ENCODE data around the gene JUN.
A peak's percentile ranks its signal among the peaks of the same experiment; 100 is the strongest.

JUN gene

DNA sequence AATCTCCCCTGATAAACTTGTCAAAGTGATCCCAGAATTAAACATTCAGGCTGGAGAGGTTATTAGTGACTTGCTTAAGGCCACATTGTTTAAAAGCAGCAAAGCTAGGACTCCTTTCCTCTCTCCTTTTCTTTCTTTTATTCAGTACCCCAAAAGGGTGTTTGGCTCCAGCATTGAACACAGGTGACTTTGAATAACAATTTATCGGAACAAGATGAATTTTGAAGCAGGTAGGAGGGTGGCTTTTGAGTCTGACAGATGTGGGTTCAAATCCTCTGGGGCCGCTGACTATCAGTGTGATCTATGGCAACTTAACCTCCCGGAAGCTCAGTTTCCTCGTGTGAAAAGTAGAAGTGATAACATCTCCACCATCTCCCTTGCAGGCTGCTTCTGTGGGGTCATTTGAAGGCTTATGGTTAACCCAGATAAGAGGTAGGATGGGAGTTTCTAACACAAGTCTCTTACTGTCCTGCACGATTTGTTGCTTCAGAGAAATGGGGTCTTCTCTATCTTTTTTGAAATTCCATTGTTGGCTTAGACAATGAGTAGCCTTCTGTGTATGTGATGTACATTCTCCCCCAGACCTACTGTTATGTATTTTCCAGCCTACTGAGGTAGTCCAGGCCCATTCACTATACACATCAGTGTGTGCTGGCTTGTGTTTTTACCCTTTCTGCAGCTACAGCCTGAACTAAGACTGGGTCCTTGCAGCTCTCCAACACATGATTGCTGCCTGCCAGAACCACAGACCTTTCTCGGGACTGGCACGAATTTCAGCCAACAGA is 29.0 kb downstream of the JUN start:
- FAIRE-seq = no peak

DNA sequence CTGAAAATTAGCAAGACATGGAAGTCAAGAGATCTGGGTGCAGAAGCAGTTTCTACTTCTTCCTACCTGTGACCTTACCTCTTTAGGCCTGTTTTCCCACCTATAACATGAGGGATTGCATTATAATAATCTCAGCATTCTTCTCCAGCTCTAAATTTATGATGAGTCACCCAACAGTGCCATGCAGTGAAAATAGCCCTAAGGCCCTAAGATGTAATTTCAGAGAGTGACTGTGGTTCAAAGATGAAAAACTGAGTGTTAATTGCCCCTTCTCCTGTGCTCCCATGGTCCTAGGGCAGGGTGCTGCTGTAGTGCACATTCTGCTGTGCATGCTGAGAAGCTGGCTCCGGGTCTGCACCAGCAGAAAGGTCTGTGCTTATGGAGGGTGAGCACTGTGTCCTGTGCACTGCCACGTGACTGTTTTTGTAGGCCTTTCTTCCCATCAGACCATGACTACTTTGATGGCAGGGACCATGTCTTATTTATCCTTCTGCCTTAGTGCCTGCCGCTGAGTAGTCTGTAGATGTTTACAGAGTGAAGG is 29.7 kb downstream of the JUN start:
- FAIRE-seq = no peak

DNA sequence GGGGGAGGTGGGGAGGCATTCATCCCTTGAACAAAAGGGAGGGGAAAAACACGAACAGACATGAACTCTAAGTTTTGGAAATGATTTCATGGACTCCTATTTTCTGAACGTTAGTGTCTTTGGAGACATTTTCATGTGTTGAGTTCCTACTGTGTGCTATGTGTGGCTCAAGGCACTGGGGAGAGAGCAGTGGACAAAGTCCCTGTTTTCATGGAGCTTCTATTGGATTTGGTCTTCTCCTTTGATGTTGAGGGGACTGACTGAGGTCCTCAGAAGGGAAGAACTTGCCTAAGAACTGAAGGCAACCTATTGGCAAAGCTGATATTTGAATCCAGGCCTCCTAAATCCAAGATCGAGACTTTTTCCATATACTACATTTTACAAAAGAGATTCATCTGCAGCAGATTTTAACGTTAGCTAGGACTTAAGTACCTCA is 30.4 kb downstream of the JUN start:
- no peak for FAIRE-seq

- FAIRE-seq = no peak
Observed at GRCh38 chr1:58749646-58750045, 34.2 kb downstream of the JUN start.

DNA sequence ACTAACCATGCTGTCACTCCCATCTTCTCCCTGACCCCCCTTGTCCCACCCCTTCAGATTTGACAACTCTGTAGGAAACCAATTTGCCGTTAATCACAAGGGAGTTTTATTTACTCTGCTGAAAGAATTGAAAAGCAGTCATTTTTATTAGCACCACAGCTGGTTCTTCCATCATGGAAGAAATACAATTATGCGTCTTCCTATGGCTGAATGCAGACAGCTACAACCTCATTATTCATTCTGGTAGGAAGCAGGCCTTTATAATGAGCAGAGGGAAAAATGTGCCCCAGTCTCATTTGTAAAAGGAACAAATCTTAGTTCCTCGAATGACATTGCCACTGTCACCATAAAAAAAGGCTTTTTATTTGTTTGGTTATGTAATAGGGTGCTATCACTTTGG is 35.2 kb downstream of the JUN start:
- FAIRE-seq = no peak

GRCh38 chr1:58746757-58747156 is 37.1 kb downstream of the JUN start:
- no peak for FAIRE-seq

GRCh38 chr1:58746182-58746581 is 37.7 kb downstream of the JUN start:
- FAIRE-seq = no peak

DNA sequence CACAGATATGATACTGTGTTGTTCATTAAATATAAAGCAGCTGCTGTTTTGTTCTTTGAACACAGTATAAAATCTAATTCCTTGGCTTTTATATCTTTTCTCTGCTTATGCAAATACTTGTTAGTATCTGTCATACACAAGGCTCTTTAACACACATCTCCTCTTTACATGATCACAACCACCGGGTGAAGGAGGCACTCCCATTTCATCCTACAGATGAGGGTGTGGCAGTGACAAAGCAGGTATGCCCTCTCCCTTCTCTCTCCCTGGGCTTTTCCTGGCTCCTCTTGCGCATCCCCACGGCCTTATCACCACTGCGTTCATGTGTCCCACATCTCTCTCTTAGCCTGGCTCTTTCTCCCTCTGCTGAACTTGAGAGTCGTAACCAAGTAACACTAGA is 38.2 kb downstream of the JUN start:
- FAIRE-seq = no peak

GRCh38 chr1:58745117-58745516 is 38.7 kb downstream of the JUN start:
- FAIRE-seq = no peak

- no peak for FAIRE-seq
Observed at GRCh38 chr1:58741678-58742553, 41.9 kb downstream of the JUN start.

GRCh38 chr1:58739856-58740466 is 43.9 kb downstream of the JUN start:
- FAIRE-seq = peak; percentile 98

- FAIRE-seq = no peak
Observed at GRCh38 chr1:58738876-58739275, 45.0 kb downstream of the JUN start.

- no peak for FAIRE-seq
Observed at GRCh38 chr1:58735586-58735985, 48.3 kb downstream of the JUN start.

GRCh38 chr1:58734630-58735029 is 49.2 kb downstream of the JUN start:
- no peak for FAIRE-seq

GRCh38 chr1:58732087-58732775 is 51.6 kb downstream of the JUN start:
- FAIRE-seq = no peak
